Left lobe of liver (tissue), 2 donors: ENCODE data around the gene AGPAT3. TPM values are rescaled to one million over a fixed set of nuclear protein-coding genes. Genes with fewer than 3 reads are reported as not detected.
A peak's percentile ranks its signal among the peaks of the same experiment; 100 is the strongest.

ENCODE experiments used
- ATAC-seq: fragments of 200-7000 bp; cut with Tn5 transposase; one replicate; pipeline ENCODE4 v1.9.1; 2020; ENCODE audit warnings: mild to moderate bottlenecking, moderate library complexity
- DNase-seq: peaks from one replicate; pipeline ENCODE4 v3.0.0-alpha.2; 2020; ENCODE audit warnings: low spot score
- total RNA-seq: library from RNA; stranded (reverse); gene quantifications from one replicate; pipeline ENCODE4 v1.2.1, GENCODE V29; 2021
- donor health status: DM: no; HTN: no; CAD: no; lungs with moderate emphysema.
- donor health status: DM: no; HTN: yes; CAD: no.

The AGPAT3 gene
- total RNA-seq, 1 donor from 2014 or later: 127 TPM

GRCh38 chr21:43971992-43972255, 106.9 kb downstream of the AGPAT3 start:
- no peak for DNase-seq
- no peak for ATAC-seq

- ATAC-seq: no peak
These were observed 108.0 kb downstream of the AGPAT3 start for GRCh38 chr21:43972850-43973633.

GRCh38 chr21:43973634-43973955, 108.6 kb downstream of the AGPAT3 start:
- no peak for ATAC-seq
- no peak for DNase-seq

More at GRCh38 chr21:43972850-43973633, 108.0 kb downstream of the AGPAT3 start:
- DNase-seq: no peak

- peak; percentile 12 for ATAC-seq
- no peak for DNase-seq
These were observed 109.9 kb downstream of the AGPAT3 start for GRCh38 chr21:43974791-43975468.

- ATAC-seq (peak; percentile 83), DNase-seq (peak; percentile 77)
These were observed 110.6 kb downstream of the AGPAT3 start for GRCh38 chr21:43975469-43976098.

GRCh38 chr21:43976661-43977060, 111.6 kb downstream of the AGPAT3 start:
- ATAC-seq: no peak
- DNase-seq: no peak

- DNase-seq (no peak), ATAC-seq (no peak)
These were observed 113.0 kb downstream of the AGPAT3 start for GRCh38 chr21:43978060-43978459.

GRCh38 chr21:43979654-43980053, 114.6 kb downstream of the AGPAT3 start:
- ATAC-seq: no peak

GRCh38 chr21:43981151-43981870, 116.3 kb downstream of the AGPAT3 start:
- ATAC-seq (no peak), DNase-seq (no peak)

More at GRCh38 chr21:43979654-43980053, 114.6 kb downstream of the AGPAT3 start:
- no peak for DNase-seq

GRCh38 chr21:43981871-43982210, 116.8 kb downstream of the AGPAT3 start:
- no peak for ATAC-seq
- DNase-seq: no peak

- ATAC-seq: no peak
- no peak for DNase-seq
These were observed 117.6 kb downstream of the AGPAT3 start for GRCh38 chr21:43982489-43983078.

- no peak for ATAC-seq
- no peak for DNase-seq
These were observed 118.4 kb downstream of the AGPAT3 start for GRCh38 chr21:43983390-43983789.

GRCh38 chr21:43983860-43984420, 118.9 kb downstream of the AGPAT3 start:
- DNase-seq (no peak), ATAC-seq (no peak)

- DNase-seq: no peak
- peak; percentile 10 for ATAC-seq
These were observed 120.1 kb downstream of the AGPAT3 start for GRCh38 chr21:43984905-43985689.

- DNase-seq (no peak), ATAC-seq (peak; percentile 20)
These were observed 120.7 kb downstream of the AGPAT3 start for GRCh38 chr21:43985690-43986251.

GRCh38 chr21:43986544-43987451, 121.8 kb downstream of the AGPAT3 start:
- ATAC-seq: peak; percentile 21
- DNase-seq: no peak

- ATAC-seq: peak; percentile 18
- no peak for DNase-seq
These were observed 122.5 kb downstream of the AGPAT3 start for GRCh38 chr21:43987509-43987908.

- ATAC-seq (peak; percentile 15), DNase-seq (no peak)
These were observed 123.0 kb downstream of the AGPAT3 start for GRCh38 chr21:43988016-43988415.
